H1 (cell line): ENCODE results near the gene SLC37A1. TPM values are rescaled to one million over a fixed set of nuclear protein-coding genes. Genes with fewer than 3 reads are reported as not detected.

Source experiments
- JUN ChIP-seq: IDR thresholded peaks from 2 replicates; pipeline ENCODE4 v1.6.1; 2011; ENCODE audit warnings: low read depth, mild to moderate bottlenecking, improper control_type of control experiment, low read length
- USF2 ChIP-seq: IDR thresholded peaks from 2 replicates; pipeline ENCODE4 v1.6.1; 2011; ENCODE audit warnings: low read length, improper control_type of control experiment
- polyA plus RNA-seq, 7 experiments: library from polyadenylated mRNA; depleted of rRNA in 3 of 7; stranded (reverse) in 5 of 7; unstranded in 2 of 7; fragments of >200 nt in 5 of 7; fragments of 200-250 nt in 2 of 7; gene quantifications; 1 replicate in 5 of 7; 2 replicates in 1 of 7; 4 replicates in 1 of 7; pipeline versions ENCODE4 v1.2.1 to v1.2.3, GENCODE V29; 2011 to 2013; ENCODE audit warnings: missing spikeins in 2 of 7, mixed read lengths in 2 of 7
- total RNA-seq: library from RNA; stranded (reverse); fragmentation: NEBNext Ultra II Directional; extraction: Animal tissue kit (Norgen Biotek cat#: 25700); gene quantifications from 2 replicates; pipeline ENCODE4 v1.2.1, GENCODE V29; 2021

Gene SLC37A1
- total and polyA plus RNA-seq, 2 of the 8 experiments (the other 6 are each of a cell fraction or from before 2014, with no cell fraction given) = 15.6 to 30.9 TPM

- TF ChIP-seq USF2 = no peak
- no peak for TF ChIP-seq JUN
Observed at GRCh38 chr21:42572906-42573495, 59.3 kb downstream of the SLC37A1 start (continued).
